ENCODE results near the gene EXOC6B. TPM values are rescaled to one million over a fixed set of nuclear protein-coding genes. Genes with fewer than 3 reads are reported as not detected.

Gene EXOC6B
- total and polyA plus RNA-seq, 2 of the 8 experiments (the other 6 are each of a cell fraction or from before 2014, with no cell fraction given) = 13.5 to 33.0 TPM

- no peak for TF ChIP-seq GABPA (IDR thresholded peaks at IDR 0.05; ENCODE audit: borderline replicate concordance, insufficient read depth, low read length)
- no peak for TF ChIP-seq CEBPB (IDR thresholded peaks at IDR 0.05; ENCODE audit: low read depth, low read length)
Observed at GRCh38 chr2:72722492-72723070, 103.3 kb downstream of the EXOC6B start (continued).
